A549 treated with CpdA at 1 μM for 4 hours (cell line): Measurements from ENCODE around the gene FAM161B. TPM values are rescaled to one million over a fixed set of nuclear protein-coding genes. Genes with fewer than 3 reads are reported as not detected.

Experiments used
- total RNA-seq: library from RNA; stranded (reverse); fragments of 200-300 nt; extraction: Qiagen RNA extraction; gene quantifications from 5 replicates; pipeline ENCODE4 v1.2.3, GENCODE V29; 2022; ENCODE audit warnings: low read depth

FAM161B gene, protein sequence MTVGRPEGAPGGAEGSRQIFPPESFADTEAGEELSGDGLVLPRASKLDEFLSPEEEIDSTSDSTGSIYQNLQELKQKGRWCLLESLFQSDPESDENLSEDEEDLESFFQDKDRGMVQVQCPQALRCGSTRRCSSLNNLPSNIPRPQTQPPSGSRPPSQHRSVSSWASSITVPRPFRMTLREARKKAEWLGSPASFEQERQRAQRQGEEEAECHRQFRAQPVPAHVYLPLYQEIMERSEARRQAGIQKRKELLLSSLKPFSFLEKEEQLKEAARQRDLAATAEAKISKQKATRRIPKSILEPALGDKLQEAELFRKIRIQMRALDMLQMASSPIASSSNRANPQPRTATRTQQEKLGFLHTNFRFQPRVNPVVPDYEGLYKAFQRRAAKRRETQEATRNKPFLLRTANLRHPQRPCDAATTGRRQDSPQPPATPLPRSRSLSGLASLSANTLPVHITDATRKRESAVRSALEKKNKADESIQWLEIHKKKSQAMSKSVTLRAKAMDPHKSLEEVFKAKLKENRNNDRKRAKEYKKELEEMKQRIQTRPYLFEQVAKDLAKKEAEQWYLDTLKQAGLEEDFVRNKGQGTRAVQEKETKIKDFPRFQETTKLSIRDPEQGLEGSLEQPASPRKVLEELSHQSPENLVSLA
- total RNA-seq = 1.5 to 2.2 TPM (median 1.8 TPM) in 5 replicates

DNA sequence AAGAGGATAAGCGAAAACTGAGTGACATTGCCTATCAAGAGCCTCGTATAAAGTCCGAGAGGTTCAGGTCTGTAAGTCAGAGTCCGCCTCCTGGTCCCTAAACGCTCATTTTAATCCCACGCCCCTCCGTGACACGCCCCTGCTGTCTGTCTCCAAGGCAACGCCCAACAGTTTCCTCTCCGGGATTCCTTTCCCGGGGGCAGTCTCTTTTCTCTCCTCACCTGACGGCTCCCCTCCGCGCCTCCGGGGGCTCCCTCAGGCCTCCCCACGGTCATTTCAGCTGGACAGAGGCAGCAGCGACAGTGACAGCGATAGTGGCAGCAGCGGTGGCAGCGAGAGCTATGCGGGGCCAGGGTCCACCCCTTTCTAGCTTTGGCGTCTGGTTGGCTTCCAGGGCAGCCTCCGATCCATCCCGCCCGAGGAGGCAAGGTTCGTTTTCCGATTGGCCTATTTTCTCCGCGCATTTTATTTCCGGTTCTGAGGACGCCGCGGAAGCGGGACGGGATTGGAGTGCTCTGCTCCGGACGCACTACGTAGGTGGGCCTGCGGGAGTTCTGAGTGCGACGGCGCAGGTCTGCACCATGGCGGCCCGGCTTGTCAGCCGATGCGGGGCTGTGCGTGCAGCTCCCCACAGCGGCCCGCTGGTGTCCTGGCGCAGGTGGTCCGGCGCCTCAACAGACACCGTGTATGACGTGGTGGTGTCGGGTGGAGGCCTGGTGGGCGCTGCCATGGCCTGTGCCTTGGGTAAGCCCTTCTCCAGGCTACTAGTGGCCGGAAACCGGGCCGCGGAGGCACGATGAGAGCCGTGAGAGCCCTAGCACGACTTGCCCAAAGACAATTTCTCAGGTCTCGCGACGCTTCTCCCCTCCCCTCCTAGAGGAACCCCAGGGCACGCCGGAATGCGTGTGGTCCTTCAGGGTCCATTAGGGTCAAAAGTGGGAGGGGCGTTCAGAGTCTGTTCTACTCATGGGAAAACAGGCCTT, at the start of gene FAM161B, which contains the start of gene COQ6:
Gene FAM161B (minus strand): TSS at position 343 of the 983 bp plus-strand sequence. CDS start 68 bp downstream, at position 275.
Gene COQ6 (plus strand): TSS at position 551 of the 983 bp plus-strand sequence. CDS start 31 bp downstream, at position 582.

DNA sequence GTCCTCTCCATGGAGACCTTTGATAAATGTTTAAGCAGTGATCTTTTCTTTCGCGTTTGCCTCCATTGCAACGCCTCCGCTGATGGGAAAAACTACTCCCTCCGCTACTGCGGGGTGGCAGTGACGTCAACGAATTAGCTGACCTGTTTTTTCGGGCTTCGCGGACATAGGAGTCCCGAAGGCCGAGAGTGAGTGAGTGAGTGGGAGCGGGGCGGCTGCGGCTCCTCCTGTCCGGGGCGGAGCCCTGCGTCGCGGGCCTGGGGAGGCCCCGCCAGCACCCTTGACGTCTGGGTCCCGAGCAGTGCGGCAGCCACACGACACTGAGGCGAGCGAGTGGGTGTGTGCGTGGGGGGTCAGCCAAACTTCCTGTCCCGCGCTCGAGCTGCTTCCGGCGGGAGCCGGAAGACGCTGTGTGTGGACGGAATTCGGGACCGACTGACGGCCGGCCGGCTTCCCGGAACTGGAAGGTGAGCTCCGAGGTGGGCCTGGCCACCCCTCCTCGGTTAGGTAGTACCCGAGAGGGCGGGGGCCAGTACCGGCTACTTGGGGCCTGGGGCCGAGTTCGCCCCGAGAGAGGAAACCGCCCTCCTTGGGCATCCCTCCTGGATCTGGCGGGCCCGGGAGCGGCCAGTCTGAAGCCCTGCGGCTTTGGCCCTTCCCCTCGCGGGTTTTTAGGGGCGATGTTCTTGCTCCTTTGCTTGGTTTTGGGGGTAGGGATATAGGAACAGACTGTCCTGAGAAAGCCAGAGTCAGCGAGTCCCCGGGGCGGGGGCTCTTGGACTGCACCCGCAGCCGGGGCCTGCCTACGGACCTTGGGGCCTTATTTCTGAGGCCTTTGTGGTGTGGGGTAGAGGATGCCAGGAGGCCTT, 63.2 kb downstream of the FAM161B start, which contains the start of gene ZNF410:
Gene ZNF410 (plus strand): TSS at position 411 of the 869 bp plus-strand sequence. CDS start 5,317 bp downstream, outside the sequence.

Other genes starting within 250 kb of the FAM161B start
- 55.7 to 62.5 TPM (median 59.4 TPM) in 5 replicates for gene PNMA1, start 235.7 kb downstream of the FAM161B start, total RNA-seq
- gene PTGR2, start 98.3 kb downstream of the FAM161B start, total RNA-seq = 7.5 to 10.4 TPM (median 10.2 TPM) in 5 replicates
- 43.0 to 57.5 TPM (median 44.5 TPM) in 5 replicates for gene ZNF410, start 63.2 kb downstream of the FAM161B start, total RNA-seq
- gene COQ6, start 208 bp upstream of the FAM161B start, total RNA-seq = 25.8 to 28.3 TPM (median 26.5 TPM) in 5 replicates
- 5.6 to 7.3 TPM (median 6.1 TPM) in 5 replicates for gene ENTPD5, start 69.2 kb upstream of the FAM161B start, total RNA-seq
- gene BBOF1, start 69.3 kb upstream of the FAM161B start, total RNA-seq = 2.7 to 4.6 TPM (median 3.0 TPM) in 5 replicates
- gene ALDH6A1, start 134.4 kb upstream of the FAM161B start, total RNA-seq = 1.9 to 2.7 TPM (median 2.3 TPM) in 5 replicates
- gene LIN52, start 134.9 kb upstream of the FAM161B start, total RNA-seq = 4.1 to 6.6 TPM (median 4.6 TPM) in 5 replicates